CD4-positive, alpha-beta T cell treated with Interleukin-17A for 4 hours (primary cell): ENCODE results near the gene DLG5.
"Not testable (repeated sequence)": the region's sequence is repeated elsewhere in the genome, so short reads cannot be mapped to it uniquely, and the experiment has no call there.

Experiments used
- DNase-seq: peaks from one replicate; pipeline ENCODE4 v3.0.0-alpha.2; 2020; ENCODE audit warnings: mixed read lengths

DLG5 gene

GRCh38 chr10:77787440-77787839 lies 139.1 kb downstream of the DLG5 start:
- DNase-seq = no peak

DNA sequence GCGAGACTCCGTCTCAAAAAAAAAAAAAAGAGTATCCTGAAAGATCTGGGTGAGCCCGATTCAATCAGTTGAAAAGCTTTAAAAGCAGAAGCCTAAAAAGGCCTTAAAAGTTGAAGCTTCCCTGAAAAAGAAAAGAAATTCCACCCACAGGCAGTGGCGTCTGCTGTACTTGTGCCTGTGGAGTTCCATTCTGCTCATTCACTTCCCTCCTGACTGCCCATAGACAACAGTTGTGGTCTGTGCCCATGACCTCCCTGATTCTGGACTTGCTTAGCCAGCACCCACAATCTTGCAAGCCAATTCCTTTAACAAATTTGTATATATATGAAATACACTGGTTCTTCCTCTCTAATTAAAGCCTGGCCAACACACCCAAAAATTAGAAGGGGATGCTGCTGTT lies 141.7 kb downstream of the DLG5 start:
- DNase-seq = no peak

- no peak for DNase-seq
Measured at GRCh38 chr10:77782328-77783061, 144.1 kb downstream of the DLG5 start.

- no peak for DNase-seq
Measured at GRCh38 chr10:77781451-77782327, 144.9 kb downstream of the DLG5 start.

DNA sequence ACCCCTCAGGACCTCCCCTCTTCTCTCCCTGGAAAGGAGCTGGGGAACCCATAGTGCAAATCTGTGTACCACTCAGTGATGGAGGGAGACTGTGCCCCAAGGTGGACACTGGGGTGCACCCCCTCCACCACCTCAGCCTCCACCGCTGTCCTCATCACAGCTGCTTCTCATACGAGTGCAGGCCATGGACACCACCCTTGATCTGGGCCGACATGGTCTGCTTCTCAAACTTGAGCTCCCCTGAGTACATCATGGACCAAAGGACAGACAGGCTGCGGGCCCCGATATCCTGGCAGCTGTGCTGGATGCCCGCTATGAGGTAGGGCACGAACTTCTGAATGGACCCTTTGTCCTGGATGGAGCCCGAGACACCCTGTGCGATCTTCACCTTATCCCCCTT lies 146.4 kb downstream of the DLG5 start:
- DNase-seq = no peak

DNA sequence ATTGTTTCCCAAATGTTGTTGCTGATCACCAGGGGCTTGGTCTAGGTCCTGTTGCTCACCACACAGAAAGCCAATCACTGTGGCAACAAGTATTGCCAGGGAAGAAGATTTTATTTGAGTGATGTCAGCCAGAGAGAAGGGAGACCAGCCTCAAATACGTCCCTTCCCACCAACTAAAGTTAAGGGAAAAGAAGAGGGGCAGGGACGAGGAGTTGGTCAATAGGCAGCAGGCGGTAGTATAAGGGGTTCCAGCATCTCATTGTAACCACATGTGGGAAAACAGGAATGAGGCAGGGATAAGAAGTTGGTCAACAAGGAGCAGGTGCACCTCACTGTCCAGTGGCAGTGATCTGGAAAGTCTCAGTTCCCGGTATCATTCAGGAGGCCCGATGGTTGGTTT lies 150.1 kb downstream of the DLG5 start:
- DNase-seq = no peak

- DNase-seq = no peak
Measured at GRCh38 chr10:77774940-77775391, 151.6 kb downstream of the DLG5 start.

DNA sequence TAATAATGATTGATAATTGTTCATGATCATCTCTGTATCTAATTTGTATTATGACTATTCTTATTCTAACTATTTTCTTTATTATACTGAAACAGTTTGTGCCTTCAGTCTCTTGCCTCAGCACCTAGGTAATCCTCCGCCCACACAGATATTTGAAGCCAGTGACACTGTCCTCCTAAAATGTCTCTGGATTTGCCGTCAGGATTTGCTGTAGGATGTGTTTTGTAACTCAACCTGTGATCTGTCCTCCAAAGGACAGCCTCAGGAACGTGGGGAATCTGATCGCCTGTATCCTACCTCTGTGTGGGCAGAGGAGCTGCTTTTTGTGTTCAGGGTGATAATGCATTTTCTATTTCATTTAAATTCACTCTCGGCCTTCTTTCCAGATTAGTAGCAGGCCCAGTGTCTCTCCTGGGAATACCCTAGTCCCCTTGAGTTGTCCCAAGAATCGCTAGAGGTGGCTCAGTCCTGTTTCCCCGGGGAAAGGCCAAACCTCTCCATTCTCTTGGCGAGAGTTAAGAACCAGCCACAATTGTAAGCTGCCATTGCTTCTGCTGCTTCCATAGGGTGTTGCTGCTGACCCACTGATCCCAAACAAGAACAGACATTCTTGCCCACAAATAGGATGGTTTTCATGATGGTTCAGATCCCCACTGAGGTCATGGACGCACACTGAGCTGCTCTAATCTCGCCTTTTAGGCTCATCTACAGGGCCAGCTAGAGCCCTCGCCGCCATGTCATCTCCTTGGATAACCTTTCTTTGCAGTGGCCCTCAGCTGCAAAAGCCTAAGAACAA lies 152.7 kb downstream of the DLG5 start:
- DNase-seq = no peak

GRCh38 chr10:77772852-77773600 lies 153.5 kb downstream of the DLG5 start:
- DNase-seq = not testable (repeated sequence)

GRCh38 chr10:77771851-77772250 lies 154.7 kb downstream of the DLG5 start:
- DNase-seq = no peak

GRCh38 chr10:77771450-77771849 lies 155.1 kb downstream of the DLG5 start:
- no peak for DNase-seq

DNA sequence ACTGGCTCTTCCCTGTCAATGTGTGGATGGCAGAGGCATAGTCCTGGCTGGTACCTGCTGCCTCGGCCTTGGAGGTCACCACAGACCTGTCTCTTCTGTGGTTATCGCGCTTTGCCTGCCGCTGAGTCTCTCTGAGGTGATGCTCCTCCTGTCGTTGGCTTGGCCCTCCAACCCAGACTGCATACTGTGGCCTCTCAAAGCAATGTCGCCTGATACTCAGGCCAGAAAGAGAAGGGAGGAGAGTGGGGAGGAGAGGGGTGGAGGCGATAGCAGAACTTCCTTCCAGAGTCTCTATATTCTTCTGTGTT lies 155.7 kb downstream of the DLG5 start:
- DNase-seq = no peak

DNA sequence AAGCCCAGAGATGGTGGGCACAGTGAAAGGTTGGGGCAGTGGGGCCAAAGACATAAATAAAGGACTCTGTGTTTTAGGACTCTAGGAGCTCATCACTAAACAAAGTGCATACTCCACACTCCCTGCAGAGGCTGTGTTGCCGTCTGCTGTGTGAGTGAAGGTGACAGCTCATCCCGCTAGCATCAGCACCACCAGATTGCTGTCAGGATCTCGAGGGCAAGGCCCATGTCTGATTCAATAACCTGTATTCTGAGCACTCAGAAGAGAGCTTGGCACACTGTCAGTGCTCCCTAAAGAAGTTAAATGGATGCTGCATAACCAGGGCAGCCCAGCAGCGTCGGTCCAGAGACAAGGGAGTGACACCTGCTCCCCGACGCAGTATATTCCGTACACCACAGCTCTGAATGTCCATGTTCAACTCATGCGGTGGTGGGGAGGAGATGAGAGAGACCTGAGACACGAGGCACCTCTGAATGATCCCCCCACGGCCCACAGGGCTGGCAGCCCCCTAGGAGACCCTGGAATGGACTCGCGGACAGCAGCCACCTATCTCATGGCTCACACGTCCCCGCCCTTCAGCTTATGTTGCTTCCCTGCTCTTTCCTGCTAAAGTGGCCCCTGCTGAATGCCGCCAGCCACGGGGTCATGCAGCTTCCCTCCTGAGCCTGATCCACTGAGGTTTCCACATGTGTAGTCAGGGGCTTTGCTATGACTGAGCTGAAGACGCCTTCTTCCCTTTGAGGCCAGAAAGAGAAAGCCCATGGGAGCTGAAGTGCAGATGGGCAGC lies 156.3 kb downstream of the DLG5 start:
- no peak for DNase-seq

- no peak for DNase-seq
Measured at GRCh38 chr10:77768039-77768438, 158.5 kb downstream of the DLG5 start.

GRCh38 chr10:77763453-77764430 lies 162.8 kb downstream of the DLG5 start:
- DNase-seq = no peak

DNA sequence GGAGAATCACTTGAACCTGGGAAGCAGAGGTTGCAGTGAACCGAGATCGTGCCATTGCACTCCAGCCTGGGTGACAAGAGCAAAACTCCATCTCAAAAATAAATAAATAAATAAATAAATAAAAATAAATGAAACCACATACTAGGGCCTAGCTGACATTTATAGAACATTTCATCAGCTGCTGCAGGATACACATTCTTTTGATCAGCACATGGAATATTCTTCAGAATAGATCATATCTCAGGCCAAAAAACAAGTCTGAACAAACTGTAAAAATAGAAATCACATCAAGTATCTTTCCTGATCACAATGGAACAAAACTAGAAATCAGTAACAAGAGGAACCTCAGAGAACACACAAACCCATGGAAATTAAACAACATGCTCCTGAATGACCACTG lies 168.1 kb downstream of the DLG5 start:
- DNase-seq = not testable (repeated sequence)

- DNase-seq = no peak
Measured at GRCh38 chr10:77756319-77757232, 170.0 kb downstream of the DLG5 start.

DNA sequence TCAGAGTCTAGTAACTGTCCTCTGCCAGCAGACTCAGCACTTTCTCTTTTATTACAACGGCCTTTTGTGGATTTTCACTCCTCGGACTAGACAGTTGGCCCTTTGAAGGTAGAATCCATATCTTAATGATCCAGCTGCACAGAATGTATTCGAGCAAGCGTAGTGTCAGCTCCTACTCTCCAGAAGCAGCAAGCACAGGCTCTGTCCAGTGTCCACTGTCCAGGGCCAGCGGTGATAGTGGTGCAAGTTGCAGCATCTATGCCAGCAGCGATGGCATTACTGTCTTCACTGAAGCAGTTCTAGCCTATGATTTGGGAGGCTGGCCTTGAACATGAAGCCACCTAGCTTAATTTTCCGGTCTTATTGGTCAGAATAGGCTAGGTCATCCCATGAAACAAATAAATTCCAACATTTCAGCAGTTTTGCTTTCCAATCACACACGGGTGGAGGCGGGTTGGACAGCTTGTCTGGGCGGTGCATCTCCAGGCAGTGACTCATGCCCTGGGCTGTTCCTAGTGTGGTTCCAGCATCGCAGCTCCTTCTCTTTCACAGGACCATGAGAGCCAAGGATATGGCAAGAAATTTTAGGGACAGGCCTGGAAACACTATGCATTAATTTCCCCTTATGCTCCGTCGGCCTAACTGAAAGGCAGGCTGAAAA lies 180.4 kb downstream of the DLG5 start:
- DNase-seq = no peak

DNA sequence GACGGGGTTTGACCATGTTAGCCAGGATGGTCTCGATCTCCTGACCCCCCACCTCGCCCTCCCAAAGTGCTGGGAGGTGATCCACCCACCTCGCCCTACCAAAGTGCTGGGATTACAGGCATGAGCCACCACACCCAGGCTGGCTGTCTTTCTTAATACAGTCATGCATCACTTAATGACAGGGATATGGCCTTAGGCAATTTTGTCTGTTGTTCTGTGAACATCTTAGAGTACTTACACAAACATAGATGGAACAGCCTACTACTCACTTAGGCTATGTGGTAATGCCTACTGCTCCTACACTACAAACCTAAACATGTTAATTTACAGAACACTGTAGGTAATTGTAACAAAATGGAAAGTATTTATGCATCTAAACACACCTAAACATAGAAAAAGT lies 182.3 kb downstream of the DLG5 start:
- no peak for DNase-seq
